ENCODE results near the gene KHK.

DNA sequence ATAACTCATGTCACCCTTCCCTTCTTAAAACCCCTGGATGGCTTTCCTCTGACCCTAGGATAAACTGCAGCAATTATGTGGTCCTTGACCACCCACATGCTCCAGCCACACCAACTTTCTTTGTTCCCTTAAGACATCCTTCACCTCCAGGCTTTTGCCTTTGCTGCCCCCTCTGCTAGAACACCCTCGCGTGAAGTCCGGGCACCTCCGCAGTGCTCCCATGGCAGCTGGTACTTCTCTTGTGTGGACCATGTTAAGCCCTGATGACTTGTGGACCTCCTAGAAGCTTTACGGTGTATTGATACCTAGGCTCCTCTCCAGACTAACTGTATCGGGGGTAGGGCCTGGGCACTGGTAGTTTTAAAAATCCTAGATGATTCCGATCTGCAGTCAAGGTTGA is 36.2 kb downstream of the KHK start:
- TF ChIP-seq, protein P1, sequence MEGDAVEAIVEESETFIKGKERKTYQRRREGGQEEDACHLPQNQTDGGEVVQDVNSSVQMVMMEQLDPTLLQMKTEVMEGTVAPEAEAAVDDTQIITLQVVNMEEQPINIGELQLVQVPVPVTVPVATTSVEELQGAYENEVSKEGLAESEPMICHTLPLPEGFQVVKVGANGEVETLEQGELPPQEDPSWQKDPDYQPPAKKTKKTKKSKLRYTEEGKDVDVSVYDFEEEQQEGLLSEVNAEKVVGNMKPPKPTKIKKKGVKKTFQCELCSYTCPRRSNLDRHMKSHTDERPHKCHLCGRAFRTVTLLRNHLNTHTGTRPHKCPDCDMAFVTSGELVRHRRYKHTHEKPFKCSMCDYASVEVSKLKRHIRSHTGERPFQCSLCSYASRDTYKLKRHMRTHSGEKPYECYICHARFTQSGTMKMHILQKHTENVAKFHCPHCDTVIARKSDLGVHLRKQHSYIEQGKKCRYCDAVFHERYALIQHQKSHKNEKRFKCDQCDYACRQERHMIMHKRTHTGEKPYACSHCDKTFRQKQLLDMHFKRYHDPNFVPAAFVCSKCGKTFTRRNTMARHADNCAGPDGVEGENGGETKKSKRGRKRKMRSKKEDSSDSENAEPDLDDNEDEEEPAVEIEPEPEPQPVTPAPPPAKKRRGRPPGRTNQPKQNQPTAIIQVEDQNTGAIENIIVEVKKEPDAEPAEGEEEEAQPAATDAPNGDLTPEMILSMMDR (IDR thresholded peaks at IDR 0.05): no peak
- TF ChIP-seq POLR2A (IDR thresholded peaks at IDR 0.05): no peak
